NAMALWA (cell line): ENCODE results near the gene RAMACL.

ENCODE experiments used
- DNase-seq: peaks from one replicate; pipeline ENCODE4 v3.0.0-alpha.2; 2015; ENCODE audit warnings: low spot score

The RAMACL gene

DNA sequence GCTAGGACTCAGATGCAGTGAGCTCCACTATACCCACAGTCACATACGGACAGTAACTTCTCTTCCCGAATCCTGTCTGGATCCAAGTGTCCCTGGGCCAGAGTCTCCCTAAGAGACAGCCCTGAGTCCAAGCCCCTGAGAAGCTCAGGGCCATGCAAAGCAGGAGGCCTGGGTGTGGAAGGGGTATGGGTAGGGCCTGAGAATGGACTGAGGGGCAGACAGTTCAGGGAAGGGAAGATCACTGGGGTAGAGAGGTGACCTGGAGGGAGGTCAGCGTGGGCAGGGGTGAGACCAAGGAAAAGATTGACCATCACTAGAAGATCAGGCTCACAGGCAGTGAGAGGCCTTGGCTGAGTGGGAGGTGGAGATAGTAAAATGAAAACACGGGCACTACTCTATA, 31.8 kb upstream of the RAMACL start:
- no peak for DNase-seq

DNA sequence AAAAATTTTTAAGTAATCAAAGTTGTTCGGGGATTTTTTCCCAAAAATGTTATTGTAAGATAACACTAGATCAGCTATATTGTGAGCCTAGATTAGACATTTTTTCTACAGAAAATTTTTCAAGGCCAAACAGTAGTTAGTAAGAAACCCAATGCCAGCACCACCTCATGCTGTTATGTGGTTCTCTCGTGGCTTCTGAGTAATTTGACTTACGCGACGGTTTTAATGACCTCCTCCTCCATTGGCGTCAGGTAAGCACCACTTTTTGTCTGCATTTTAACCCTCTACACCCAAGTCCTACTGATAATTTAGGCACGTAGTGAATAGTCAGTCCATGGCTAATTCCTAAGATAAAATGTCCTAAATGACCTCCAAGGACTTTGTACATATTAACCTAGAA, 30.9 kb upstream of the RAMACL start:
- no peak for DNase-seq

DNA sequence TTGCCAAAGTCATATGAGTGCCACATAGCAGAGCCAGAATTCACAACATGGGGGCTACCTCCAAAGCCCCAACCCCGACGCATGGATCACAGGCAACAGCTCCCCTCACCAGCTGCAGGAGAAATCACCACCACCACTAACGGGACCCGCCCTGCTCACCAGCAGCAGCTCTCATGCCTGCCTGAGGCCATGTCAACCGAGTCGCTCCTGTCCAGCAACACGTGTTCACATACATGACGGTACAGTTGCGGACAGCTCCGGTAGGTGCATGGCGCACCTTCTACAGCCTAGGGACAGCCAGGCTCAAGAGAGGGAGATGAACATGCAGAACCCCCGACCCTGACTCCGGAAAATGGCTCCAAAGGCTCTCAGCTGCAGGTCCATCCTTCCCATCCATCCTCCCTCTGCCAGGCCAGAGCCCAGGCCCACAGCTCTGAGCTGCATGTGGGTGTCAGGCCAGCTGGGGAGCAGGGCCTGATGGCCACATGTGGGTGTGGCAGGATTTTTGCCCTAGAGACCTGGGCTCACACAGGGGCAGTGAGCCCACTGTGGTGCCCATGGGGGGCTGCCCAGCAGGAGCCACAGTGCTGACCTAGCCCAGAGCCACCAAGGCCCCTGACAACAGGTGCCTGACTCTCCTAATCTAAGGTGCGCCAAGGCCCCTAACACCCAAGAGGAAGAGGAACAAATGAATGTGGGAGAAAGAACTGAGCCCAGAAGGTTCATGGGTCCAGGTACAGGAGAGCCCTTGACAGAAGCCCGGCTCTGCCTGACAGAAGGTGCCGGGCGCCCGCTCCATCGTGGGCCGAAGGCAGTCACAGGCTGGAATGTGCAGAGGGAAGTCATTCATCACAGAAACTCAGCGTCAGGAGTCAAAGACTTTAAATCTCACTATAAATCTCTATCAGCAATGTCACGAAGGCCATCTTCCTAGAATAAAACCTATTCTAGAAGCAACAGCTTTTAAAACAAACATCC, 30.1 kb upstream of the RAMACL start:
- no peak for DNase-seq

DNA sequence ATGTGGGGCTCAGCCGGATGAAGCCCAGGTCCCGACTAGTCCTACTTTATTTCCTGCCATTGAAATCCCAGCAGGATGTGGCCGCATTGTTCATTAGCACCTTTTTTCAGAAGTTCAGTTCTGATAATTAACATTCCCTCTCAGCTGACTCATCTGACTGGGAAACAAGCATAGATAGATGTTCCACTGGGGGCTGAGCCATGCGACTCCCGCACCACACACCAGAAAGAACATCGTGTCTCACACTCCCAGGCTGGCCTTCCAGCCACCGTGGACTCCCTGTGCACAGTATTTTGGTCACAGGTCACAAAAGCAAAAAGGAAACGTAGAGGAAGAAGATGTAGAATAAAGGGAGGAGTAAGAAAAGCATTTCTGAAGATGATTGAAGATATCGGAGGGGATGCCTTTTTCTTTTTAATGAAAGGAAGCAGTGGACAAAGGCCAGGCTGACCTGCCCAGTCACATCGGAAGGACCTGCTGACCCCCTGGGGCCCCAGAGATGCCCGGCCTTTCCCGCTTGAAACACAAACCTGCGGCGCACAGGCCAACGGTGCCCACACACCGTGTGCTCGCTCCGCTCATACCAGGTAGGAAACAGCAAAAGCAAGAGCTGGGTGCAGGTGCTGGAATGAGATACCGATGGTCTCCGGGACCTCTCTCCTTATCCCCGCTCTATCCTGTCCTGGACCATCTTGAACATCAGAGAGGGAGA, 28.7 kb upstream of the RAMACL start:
- DNase-seq, result no peak

DNA sequence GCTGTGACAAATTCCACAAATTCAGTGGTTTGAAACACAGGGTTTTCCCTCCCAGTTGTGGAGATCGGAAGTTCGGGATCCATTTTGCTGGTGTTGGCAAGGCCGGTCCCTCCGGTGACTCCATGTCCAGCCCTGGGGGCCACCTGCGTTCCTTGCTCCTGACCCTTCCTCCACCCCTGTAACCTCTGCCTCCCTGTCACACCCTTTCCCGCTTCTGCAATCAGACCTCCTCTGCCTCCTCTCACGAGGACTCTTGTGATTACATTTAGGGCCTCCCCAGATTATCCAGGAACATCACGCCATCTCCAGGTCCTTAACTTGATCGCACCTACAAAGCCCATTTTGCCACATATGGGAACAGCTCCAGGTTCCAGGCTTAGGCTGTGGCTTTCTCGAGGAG, 28.1 kb upstream of the RAMACL start:
- DNase-seq, result no peak

DNA sequence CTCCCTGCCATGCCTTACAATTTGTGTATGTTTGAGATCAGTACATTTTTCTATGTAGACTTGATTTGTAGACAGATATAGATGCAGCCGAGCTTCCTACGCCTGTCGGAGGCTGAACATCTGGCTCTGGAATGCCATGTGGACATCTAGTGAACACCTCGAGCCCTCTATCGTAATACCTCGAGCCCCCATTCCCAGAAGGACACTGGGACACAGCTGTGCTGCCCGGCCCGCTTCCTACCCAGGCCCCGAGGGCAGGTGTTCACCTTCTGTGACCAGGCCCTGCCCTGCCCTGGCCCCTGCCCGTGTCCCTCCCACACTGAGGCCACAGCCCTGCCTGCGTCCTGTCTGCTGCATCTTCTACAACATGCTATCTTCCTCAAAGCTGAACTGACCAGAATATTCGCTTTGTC, 27.7 kb upstream of the RAMACL start:
- DNase-seq, result no peak

DNA sequence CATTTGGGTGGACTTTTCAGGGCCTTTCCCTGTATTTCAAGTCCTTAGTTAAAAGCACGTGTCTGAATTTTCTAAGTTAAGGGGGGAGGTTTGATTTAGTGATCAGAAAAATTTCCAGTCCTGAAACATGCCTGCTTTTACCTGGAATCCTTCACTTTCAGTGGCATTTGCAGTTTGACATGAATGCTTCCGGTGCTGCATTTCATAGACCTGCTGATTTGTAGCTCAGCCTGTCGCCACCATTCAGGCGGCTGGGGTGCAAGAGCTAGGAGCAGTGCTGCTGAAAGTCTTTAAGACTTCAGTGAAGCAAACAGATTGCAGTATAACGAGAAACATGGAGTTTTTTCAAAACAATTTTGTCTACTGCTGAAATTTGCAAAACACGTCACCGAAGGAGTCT, 26.5 kb upstream of the RAMACL start:
- no peak for DNase-seq

DNA sequence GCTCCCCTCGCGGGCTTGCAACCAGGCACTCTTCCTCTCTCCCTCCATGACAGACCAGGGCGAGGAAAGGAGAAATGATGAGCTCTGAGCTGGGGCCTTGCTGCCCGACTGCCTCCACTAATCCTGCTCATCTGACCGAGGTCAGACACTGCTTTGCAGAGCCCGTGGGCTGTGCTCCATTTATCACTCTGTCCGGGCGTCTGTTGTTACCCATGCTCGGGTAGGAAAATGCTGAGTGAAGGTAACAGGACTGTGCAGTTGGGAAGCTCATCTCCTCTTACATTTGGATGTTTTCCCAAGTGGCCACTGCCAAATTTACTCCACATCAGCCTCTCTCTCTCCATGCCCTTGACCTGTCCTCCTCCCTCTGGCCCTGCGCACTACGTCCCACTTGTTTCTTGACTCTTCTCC, 26.0 kb upstream of the RAMACL start:
- no peak for DNase-seq

DNA sequence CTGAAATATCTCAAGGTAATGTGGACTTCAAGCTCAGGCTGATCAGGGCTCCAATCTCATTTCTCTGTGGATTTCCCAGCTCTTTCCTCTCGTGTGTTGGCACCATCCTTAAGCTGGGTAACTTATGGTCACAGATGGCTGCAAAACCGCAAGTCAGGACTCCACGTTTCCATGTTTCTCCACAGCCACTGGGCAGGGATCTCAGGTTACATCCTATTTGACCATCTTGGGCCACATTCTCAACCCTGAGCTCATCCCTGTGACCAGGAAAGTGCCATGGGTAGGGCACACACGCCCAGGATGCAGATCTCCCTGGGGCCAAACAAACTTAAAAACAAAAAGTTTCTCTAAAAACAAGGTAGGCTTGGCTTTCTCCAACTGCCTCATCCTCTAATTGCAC, 25.2 kb upstream of the RAMACL start:
- no peak for DNase-seq

DNA sequence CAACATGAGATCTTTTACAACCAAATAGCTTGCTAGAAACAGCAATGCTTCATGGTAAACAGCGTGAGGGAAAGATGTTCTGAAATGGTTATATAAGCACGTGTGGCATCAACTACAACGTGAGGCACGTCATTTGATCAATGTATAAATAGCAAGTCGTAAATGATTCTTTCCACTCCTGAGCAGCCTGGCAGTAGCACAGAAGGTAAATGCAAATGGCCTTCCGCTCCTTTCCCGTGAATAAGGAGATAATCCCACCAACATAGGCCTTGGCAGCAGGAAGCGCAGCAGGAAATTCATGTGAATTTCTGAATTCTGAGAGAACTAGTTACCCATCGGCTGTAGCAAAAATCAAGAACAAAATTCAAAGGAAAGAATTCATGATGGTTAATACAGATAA, 23.6 kb upstream of the RAMACL start:
- DNase-seq, result no peak

DNA sequence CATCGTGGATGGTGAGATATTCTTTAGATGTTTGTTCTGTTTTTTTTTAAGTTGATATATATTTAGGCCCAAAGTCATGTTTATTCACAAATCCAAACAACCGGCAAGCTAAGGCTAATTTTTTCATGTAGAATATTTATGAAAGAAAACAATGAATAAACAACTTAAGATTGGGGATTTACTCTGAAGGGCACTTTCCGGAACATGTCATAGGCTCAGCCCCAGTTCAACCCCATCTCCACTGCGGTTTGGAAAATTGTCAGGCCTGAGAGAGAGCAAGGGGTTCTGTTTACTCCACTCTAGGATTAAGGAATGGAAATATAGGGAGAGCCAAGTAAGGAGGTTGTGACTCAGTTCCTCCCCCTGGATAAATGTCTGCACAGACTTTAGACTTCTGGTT, 22.3 kb upstream of the RAMACL start:
- no peak for DNase-seq

DNA sequence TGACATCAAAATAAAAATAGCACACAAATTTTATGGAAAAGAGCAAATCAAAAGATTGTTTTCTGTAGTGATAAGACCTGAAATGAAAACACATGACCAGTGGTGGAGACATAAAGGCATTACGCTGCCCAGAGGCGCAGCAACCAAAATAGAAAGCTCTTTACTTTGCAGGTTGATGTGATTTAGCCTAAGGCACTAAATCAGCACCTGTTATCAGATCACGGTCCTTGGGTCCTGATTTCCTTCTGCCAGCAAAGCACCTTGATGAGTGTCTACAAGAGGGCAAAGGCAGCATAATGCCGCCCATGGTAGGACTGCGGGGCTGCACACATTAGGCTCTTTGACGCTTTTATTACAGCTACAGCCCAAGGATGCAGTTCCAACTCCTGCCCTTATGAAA, 19.3 kb upstream of the RAMACL start:
- no peak for DNase-seq

DNA sequence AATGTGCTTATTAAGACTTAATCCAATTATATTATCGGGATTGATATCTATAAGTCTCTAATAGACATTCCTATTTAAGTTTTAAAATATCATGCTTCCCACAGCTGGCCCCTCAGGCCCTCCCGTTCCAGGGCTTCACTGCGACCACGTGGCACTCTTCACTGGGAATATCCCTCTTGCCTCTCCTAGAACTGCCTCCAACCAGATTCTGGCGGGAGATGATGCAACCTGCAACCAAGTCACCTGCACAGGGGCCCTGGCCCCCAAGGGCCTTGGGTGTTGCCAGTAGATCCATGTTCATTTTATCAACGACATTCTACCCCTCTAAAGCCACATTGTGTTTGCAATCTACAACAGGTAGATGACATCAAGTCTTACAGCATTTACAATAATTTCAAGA, 18.4 kb upstream of the RAMACL start:
- no peak for DNase-seq

DNA sequence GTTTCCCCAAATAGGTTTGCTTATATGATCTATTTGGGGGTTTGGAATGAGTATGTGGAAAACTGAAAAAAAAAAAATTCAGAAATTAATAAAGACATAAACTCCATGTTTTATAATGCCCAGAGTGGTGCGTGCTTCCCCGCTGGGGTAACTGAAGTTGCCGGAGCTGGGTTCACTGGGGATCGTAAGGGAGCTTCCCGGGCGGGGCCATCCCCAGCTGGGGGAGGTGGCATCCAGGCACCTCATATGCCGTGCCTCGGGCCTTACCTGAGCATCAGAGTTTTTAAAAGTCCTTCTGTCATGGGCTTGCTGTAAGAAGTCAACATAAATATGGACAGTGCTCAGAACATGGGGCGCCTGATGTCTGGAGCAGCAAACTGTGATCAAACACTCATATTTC, 17.9 kb upstream of the RAMACL start:
- DNase-seq, result no peak

DNA sequence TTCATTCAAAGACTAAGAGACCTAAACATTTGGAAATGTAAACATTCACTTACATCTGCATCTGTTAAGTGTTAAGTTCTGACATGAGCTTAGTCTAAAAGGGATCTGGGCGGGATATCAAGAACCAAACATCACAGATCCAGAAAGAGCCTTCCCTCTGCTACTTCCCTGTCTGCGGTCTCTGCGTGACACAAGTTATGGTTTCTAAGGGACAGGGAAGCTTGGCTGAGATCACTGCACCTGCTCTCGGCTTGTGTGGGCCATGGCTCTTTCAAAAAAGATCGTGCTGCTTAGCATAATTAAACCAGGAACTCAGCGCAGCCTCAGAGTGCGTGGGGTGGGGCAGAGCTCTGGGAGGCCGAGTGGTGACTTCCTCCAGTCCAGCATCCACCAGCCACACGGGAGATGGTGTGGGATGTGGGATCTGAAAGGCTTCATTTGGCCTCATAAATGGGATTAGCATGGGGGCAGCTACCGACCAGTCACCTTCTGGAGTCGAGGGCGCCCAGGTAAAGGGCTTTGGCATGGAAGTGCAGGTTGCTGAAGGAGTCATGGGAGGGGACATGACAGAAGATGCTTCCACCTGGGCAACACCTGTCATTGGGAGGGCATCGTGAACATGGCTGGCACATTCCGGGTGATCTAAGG, 16.7 kb upstream of the RAMACL start:
- DNase-seq, result no peak

DNA sequence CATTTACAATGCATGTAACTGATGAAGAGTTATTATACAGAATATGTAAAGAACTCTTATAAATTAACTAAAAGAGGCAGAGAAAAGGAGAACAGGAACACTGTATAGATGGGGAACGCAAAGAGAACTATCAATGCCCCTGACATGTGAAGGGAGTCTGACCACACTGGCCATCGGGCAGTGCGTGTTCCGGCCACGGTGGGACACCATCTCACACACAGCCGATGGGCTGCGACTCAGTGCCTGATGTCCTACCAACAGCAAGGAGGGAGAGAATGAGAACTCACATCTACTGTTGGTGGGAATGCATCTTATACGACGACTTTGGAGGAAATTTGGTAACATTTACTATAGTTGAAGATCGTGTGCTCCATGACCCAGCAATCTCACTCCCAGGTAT, 15.5 kb upstream of the RAMACL start:
- no peak for DNase-seq

DNA sequence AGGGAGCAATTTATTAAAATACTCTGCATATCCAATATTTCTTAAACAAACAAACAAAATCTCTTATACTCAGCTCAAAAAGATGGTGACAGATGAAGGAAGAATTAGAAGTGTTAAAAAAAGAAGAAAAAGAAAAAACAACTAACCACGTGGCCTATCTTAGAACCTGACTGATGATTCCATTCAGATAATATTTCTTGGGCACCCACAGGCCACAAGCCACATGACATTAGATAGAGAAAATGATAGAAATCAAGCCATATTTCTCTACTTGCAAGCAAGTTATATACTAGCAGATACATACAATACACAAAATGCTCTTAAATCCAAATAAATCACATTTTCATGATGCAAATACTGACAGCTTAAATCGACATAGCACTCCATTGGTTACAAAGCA, 14.5 kb upstream of the RAMACL start:
- DNase-seq, result no peak

DNA sequence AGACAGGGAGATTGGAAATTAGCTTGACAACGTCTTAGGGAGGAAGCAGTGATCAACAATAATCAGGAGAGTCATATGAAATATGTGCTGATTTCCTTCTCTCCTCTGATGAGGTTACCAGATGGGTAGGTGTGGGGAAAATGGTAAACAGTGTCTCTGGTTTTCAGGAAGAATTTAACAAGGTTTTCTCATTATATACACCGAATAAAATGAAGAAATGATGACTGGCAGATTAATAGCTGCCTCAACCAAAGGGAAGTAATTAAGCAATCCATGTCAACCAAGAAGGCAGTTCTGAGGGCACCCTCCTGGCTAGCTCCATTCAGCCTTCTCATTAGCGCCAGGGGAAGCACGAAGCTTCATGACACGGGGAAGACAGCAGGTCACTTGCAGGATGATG, 12.7 kb upstream of the RAMACL start:
- no peak for DNase-seq

DNA sequence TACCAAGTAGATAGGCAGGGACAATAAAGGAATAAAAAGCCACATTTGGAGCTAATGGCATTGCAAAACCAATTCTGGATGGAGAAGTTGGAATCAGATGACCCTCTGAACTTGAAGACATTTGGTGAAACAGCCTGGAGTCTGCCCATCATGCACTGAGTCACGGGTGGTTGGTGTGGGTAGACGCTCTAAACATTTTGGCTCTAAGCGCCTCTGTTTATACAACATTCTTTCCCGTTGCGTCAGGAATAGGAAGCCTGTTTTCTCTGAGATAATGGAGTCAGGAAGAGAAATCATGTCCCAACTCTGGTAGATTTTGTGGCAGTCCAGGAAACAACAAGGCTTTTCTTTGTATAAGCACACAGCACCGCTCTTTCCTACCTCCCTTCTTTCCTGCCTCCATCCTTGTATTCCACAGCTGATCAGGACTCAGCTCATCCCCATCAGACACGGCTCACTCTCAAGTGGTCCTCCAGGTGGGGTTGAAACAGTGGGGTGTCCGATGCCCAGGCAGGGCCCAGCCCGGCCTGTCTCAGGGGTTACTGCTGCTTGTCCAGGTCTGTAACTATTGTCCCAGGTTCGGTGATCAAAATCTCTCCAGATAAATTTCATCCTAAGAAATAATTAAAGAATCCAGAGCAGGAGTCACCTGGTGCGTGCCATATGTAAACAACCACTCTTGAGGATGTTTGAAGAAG, 12.1 kb upstream of the RAMACL start:
- no peak for DNase-seq

DNA sequence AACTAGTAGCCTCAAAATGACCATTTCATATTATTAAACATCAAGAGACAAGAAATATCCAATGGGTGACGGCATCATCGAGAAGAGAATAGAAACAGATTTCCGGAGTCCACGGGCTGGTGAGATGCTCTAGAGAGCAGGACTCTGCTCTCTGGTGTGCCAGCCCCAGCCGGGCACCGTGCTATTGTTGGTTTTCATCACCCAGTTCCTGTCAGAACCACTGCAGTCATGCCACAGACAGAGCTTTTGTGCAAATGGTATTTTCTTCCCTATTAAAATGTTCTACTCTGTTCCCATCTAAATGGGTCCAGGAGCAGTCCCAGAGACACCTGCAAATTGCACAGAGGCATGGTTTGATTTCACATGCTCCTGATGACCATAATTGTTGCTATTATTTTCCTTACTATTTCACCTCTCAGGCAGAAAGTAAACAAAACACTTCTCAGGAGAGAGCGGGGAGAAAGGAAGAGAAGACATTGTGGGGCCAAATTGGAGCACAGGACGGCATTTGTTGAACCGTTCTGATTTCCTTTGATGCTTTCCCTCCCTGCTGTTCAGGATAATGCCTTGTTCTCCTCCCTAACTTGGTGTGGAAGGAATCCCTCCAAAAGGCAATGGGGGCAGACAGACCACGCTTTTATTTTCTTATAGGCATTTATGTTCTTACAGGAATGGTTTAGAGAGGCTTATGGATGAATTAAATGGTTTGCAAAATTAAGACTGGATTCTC, 11.4 kb upstream of the RAMACL start:
- DNase-seq, result no peak

DNA sequence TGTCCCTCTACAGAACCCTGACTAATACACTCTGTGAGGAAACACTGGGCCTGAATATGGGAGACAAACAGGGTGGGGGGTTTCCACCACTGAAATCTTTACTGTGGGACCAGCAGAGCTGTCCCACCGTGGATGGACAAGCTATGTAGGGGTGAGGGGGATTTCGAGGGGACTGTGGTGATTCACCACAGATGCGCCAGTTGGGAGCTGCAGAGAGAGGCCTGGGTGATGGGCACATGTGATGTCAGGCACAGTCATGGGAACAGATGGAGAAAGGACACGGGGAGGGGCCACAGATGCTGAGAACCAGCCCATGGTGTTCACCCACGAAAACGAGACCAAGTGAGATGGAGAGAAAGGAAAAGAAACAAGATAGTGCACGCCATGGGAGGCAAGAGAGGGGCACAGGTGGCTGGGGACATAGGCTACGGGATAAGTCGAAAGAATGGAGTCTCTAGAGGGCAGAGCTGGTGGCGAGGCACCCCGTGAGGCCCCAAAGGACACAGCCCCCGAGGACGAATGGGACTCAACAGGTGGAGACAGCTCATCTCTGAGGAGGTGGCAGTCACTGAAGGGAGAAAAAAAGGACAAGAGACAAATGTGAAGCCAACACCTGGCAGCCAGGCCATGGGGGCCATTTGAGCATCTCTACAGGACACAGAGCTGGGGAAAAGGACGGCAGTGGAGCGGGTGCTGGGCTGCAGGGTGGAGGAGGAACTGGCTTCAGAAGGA, 10.5 kb upstream of the RAMACL start:
- no peak for DNase-seq
